Activated CD8-positive, alpha-beta memory T cell treated with anti-CD3 and anti-CD28 coated beads for 36 hours (primary cell): ENCODE measurements around the gene PRKN. TPM values are rescaled to one million over a fixed set of nuclear protein-coding genes. Genes with fewer than 3 reads are reported as not detected.

ENCODE experiments used
- CTCF ChIA-PET: fragments of 350-600 bp; sonication (Branson Sonifier 250); formaldehyde crosslinking; loops from one replicate; lab custom pipeline; 2021; ENCODE audit warnings: antibody characterized with exemption; lab: Charles Lee
- POLR2A ChIA-PET: fragments of 350-600 bp; sonication (Branson Sonifier 250); formaldehyde crosslinking; loops from one replicate; lab custom pipeline; 2021; ENCODE audit warnings: antibody characterized with exemption; lab: Charles Lee
- total RNA-seq, 2 experiments: library from RNA; stranded (reverse); gene quantifications; one replicate each; pipeline ENCODE4 v1.2.3, GENCODE V29; 2021

The PRKN gene
- total RNA-seq, 2 experiments from 2014 or later: not detected

GRCh38 chr6:161549977-161550655 lies 1177.5 kb downstream of the PRKN start:
- POLR2A ChIA-PET: no interaction called here
- CTCF ChIA-PET: no interaction called here

GRCh38 chr6:161548713-161549296 lies 1178.8 kb downstream of the PRKN start:
- POLR2A ChIA-PET: no interaction called here

GRCh38 chr6:161547617-161548016 lies 1179.9 kb downstream of the PRKN start:
- POLR2A ChIA-PET: no interaction called here
- CTCF ChIA-PET: no interaction called here

More at GRCh38 chr6:161548713-161549296, 1178.8 kb downstream of the PRKN start:
- CTCF ChIA-PET: no interaction called here

- ChIA-PET POLR2A (no interaction called here), CTCF (no interaction called here)
These were observed 1180.9 kb downstream of the PRKN start for GRCh38 chr6:161546632-161547031.

GRCh38 chr6:161545741-161546140 lies 1181.8 kb downstream of the PRKN start:
- ChIA-PET CTCF (no interaction called here), POLR2A (no interaction called here)

GRCh38 chr6:161544801-161545480 lies 1182.6 kb downstream of the PRKN start:
- ChIA-PET POLR2A (no interaction called here), CTCF (no interaction called here)

- ChIA-PET POLR2A (no interaction called here), CTCF (no interaction called here)
These were observed 1183.8 kb downstream of the PRKN start for GRCh38 chr6:161543684-161544309.

- CTCF ChIA-PET: no interaction called here
These were observed 1185.1 kb downstream of the PRKN start for GRCh38 chr6:161542346-161542980.

GRCh38 chr6:161540532-161540931 lies 1187.0 kb downstream of the PRKN start:
- ChIA-PET POLR2A (no interaction called here), CTCF (no interaction called here)

More at GRCh38 chr6:161542346-161542980, 1185.1 kb downstream of the PRKN start:
- POLR2A ChIA-PET: no interaction called here

GRCh38 chr6:161536224-161536630 lies 1191.3 kb downstream of the PRKN start:
- ChIA-PET POLR2A (no interaction called here), CTCF (no interaction called here)

GRCh38 chr6:161534264-161534873 lies 1193.2 kb downstream of the PRKN start:
- ChIA-PET CTCF (no interaction called here), POLR2A (no interaction called here)

GRCh38 chr6:161533266-161533665 lies 1194.3 kb downstream of the PRKN start:
- ChIA-PET POLR2A (no interaction called here), CTCF (no interaction called here)

GRCh38 chr6:161532536-161532935 lies 1195.0 kb downstream of the PRKN start:
- ChIA-PET POLR2A (no interaction called here), CTCF (no interaction called here)

GRCh38 chr6:161526794-161527193 lies 1200.8 kb downstream of the PRKN start:
- ChIA-PET POLR2A (no interaction called here), CTCF (no interaction called here)

GRCh38 chr6:161523362-161523761 lies 1204.2 kb downstream of the PRKN start:
- CTCF ChIA-PET: no interaction called here
- POLR2A ChIA-PET: no interaction called here

- ChIA-PET CTCF (no interaction called here), POLR2A (no interaction called here)
These were observed 1205.3 kb downstream of the PRKN start for GRCh38 chr6:161522276-161522675.

- CTCF ChIA-PET: no interaction called here
These were observed 1216.0 kb downstream of the PRKN start for GRCh38 chr6:161511447-161512095.

GRCh38 chr6:161508341-161508740 lies 1219.2 kb downstream of the PRKN start:
- CTCF ChIA-PET: no interaction called here
- POLR2A ChIA-PET: no interaction called here

More at GRCh38 chr6:161511447-161512095, 1216.0 kb downstream of the PRKN start:
- POLR2A ChIA-PET: no interaction called here

GRCh38 chr6:161507375-161507774 lies 1220.2 kb downstream of the PRKN start:
- POLR2A ChIA-PET: no interaction called here
- CTCF ChIA-PET: no interaction called here
